HepG2 (cell line): ENCODE measurements around the gene MACROD2. TPM values are rescaled to one million over a fixed set of nuclear protein-coding genes. Genes with fewer than 3 reads are reported as not detected.

Experiments used
- ARNTL ChIP-seq: sonication (generic); formaldehyde crosslinking; IDR thresholded peaks from 2 replicates; pipeline ENCODE4 v1.4.0; 2020; ENCODE audit warnings: mild to moderate bottlenecking, missing genetic modification reagents
- CSRNP2 ChIP-seq: sonication (generic); formaldehyde crosslinking; conservative IDR thresholded peaks from 2 replicates; pipeline ENCODE4 v1.8.0; 2022; ENCODE audit warnings: low read depth, missing genetic modification reagents
- FOXC1 ChIP-seq: sonication (generic); formaldehyde crosslinking; IDR thresholded peaks from 2 replicates; pipeline ENCODE4 v1.8.0; 2022; ENCODE audit warnings: mild to moderate bottlenecking, missing genetic modification reagents, borderline replicate concordance
- NCOR1 ChIP-seq: fragments of 200-600 bp; sonication (generic); IDR thresholded peaks from 2 replicates; pipeline ENCODE4 v1.7.0; 2017; ENCODE audit warnings: antibody characterized with exemption, low read length, borderline replicate concordance
- RORA ChIP-seq: sonication (generic); formaldehyde crosslinking; IDR thresholded peaks from 2 replicates; pipeline ENCODE4 v1.5.0; 2020; ENCODE audit warnings: mild to moderate bottlenecking, missing genetic modification reagents, moderate library complexity
- TGIF2 ChIP-seq: IDR thresholded peaks from 2 replicates; pipeline ENCODE4 v1.6.1; 2016; ENCODE audit warnings: control low read depth, missing compliant biosample characterization
- UBTF ChIP-seq: sonication (generic); formaldehyde crosslinking; IDR thresholded peaks from 2 replicates; pipeline ENCODE4 v1.4.0; 2020; ENCODE audit warnings: mild to moderate bottlenecking, missing genetic modification reagents
- ZBED4 ChIP-seq: sonication (generic); formaldehyde crosslinking; IDR thresholded peaks from 2 replicates; pipeline ENCODE4 v1.4.0; 2020; ENCODE audit warnings: missing genetic modification reagents, borderline replicate concordance
- ZFP37 ChIP-seq: sonication (generic); formaldehyde crosslinking; IDR thresholded peaks from 2 replicates; pipeline ENCODE4 v1.4.0; 2020; ENCODE audit warnings: missing genetic modification reagents, borderline replicate concordance
- ZNF407 ChIP-seq: sonication (generic); formaldehyde crosslinking; IDR thresholded peaks from one replicate; pipeline ENCODE4 v1.5.1; 2020; ENCODE audit warnings: mild to moderate bottlenecking, missing genetic modification reagents; ENCODE audit errors: not compliant biosample characterization
- ZNF484 ChIP-seq: sonication (generic); formaldehyde crosslinking; IDR thresholded peaks from 2 replicates; pipeline ENCODE4 v1.5.1; 2020; ENCODE audit warnings: mild to moderate bottlenecking, low read depth, missing genetic modification reagents, borderline replicate concordance
- polyA plus RNA-seq, 8 experiments: library from polyadenylated mRNA; depleted of rRNA in 3 of 8; stranded (reverse) in 7 of 8; unstranded in 1 of 8; fragments of >200 nt; fragmentation: Illumina TruSeq in 4 of 8; extraction: Trizol in 4 of 8; gene quantifications; 2 replicates each; pipeline versions ENCODE4 v1.2.1 to v1.2.3, GENCODE V29; 2011 to 2016; ENCODE audit warnings: low read depth in 4 of 8, missing spikeins in 1 of 8, mixed read lengths in 1 of 8; ENCODE audit not compliant: insufficient read depth in 1 of 8
- total RNA-seq, 5 experiments: library from RNA; depleted of rRNA; stranded (reverse); fragments of >200 nt; fragmentation: Illumina TruSeq; extraction: Trizol; gene quantifications; 2 replicates each; pipeline ENCODE4 v1.2.3, GENCODE V29; 2016; ENCODE audit warnings: low read depth in 1 of 5

MACROD2 gene
- total and polyA plus RNA-seq, 2 of the 13 experiments (the other 11 are each of a cell fraction or from before 2014, with no cell fraction given): 0.13 to 0.51 TPM

GRCh38 chr20:14470231-14470899, 475.0 kb downstream of the MACROD2 start (continued):
- no peak for TF ChIP-seq ZNF407 (CRISPR knock-in tag)
- no peak for TF ChIP-seq CSRNP2 (CRISPR knock-in tag)
- TF ChIP-seq UBTF (CRISPR knock-in tag): no peak
- TF ChIP-seq ZBED4 (CRISPR knock-in tag): no peak
- TF ChIP-seq RORA (CRISPR knock-in tag): no peak
- TF ChIP-seq NCOR1: no peak
- TF ChIP-seq FOXC1: no peak
- no peak for TF ChIP-seq ARNTL (CRISPR knock-in tag)
- TF ChIP-seq ZNF484 (CRISPR knock-in tag): no peak
- no peak for TF ChIP-seq ZFP37 (CRISPR knock-in tag)
- no peak for TF ChIP-seq TGIF2 (CRISPR knock-in tag)
